ENCODE results near the gene COLEC12. TPM values are rescaled to one million over a fixed set of nuclear protein-coding genes. Genes with fewer than 3 reads are reported as not detected.

The COLEC12 gene
- total RNA-seq, 3 donors from 2014 or later (not counting 1 experiment from before 2014, with no cell fraction given) = not detected

DNA sequence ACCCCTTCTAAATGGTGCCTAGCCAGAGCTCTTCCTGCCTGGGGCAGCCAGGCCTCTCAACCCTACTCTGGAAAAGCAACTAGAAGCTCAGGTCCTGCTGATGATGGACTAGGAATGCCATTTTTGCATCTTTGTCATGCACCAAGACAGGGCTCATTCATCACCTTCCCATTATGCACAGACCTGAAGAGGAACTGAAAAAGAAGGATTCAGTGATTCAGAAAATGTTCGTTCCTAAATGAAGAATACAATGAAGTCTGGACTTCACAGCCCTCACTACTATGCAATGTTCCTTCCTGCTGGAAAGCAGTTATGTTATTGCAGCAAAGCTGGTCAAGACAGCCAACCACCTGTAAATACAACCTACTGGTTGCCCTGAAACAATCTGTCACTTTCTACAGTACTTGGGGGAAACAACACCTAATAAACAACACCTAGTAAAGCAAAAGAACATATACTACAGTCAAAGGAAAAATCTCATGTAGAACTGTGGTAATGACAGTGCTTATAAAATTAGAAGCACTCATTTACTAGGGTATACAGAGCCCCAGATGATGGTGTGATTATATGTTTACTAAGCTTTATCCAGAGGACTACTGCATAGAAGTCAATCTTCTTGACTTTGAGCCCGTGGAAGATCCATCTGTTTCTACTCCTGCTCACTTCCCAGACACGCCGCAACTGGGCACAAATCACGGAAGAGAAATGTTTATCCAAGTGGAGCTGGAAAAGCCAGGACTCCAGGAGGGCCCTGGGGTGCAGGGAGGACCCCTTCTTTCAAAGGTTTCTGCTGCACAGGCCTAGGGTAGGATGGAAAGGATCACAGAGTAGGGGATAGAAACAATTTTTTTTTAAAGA is 129.5 kb downstream of the COLEC12 start:
- H3K4me3 Mint-ChIP-seq = no peak overlapping the region
- Histone ChIP-seq H3K4me1 (ENCODE audit: control insufficient read depth, insufficient read depth, low read length) (no peaks in the 10 kb centered on the region), H3K27me3 (ENCODE audit: control insufficient read depth, insufficient read depth, low read length) (no peaks in the 10 kb centered on the region), H3K4me3 (ENCODE audit: low read length) (no peak overlapping the region), H3K9me3 (ENCODE audit: control insufficient read depth, insufficient read depth, low read length) (no peaks in the 10 kb centered on the region), H3K27ac (ENCODE audit: low read length) (no peak overlapping the region), H3K36me3 (ENCODE audit: control insufficient read depth, insufficient read depth, low read length) (no peaks in the 10 kb centered on the region)
- peaks cover 0 to 8% of the 10 kb centered on the region in 2 donors for H3K27me3 Mint-ChIP-seq (ENCODE audit: low read depth in 2 of 2)
- intact Hi-C loops (cut with micrococcal nuclease) = no loop called here
- no peaks in the 10 kb centered on the region for H3K4me1 Mint-ChIP-seq
- DNase-seq (no peak), ATAC-seq (no peak)
- no peaks in the 10 kb centered on the region for H3K9me3 Mint-ChIP-seq
- no peaks in the 10 kb centered on the region for H3K36me3 Mint-ChIP-seq
- WGBS (ENCODE audit: insufficient coverage) = 78% methylated on average over 5 of the region's 5 CpGs
- TF ChIP-seq, protein P1, sequence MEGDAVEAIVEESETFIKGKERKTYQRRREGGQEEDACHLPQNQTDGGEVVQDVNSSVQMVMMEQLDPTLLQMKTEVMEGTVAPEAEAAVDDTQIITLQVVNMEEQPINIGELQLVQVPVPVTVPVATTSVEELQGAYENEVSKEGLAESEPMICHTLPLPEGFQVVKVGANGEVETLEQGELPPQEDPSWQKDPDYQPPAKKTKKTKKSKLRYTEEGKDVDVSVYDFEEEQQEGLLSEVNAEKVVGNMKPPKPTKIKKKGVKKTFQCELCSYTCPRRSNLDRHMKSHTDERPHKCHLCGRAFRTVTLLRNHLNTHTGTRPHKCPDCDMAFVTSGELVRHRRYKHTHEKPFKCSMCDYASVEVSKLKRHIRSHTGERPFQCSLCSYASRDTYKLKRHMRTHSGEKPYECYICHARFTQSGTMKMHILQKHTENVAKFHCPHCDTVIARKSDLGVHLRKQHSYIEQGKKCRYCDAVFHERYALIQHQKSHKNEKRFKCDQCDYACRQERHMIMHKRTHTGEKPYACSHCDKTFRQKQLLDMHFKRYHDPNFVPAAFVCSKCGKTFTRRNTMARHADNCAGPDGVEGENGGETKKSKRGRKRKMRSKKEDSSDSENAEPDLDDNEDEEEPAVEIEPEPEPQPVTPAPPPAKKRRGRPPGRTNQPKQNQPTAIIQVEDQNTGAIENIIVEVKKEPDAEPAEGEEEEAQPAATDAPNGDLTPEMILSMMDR (IDR thresholded peaks at IDR 0.05) = no peak
- no peak overlapping the region for H3K27ac Mint-ChIP-seq

DNA sequence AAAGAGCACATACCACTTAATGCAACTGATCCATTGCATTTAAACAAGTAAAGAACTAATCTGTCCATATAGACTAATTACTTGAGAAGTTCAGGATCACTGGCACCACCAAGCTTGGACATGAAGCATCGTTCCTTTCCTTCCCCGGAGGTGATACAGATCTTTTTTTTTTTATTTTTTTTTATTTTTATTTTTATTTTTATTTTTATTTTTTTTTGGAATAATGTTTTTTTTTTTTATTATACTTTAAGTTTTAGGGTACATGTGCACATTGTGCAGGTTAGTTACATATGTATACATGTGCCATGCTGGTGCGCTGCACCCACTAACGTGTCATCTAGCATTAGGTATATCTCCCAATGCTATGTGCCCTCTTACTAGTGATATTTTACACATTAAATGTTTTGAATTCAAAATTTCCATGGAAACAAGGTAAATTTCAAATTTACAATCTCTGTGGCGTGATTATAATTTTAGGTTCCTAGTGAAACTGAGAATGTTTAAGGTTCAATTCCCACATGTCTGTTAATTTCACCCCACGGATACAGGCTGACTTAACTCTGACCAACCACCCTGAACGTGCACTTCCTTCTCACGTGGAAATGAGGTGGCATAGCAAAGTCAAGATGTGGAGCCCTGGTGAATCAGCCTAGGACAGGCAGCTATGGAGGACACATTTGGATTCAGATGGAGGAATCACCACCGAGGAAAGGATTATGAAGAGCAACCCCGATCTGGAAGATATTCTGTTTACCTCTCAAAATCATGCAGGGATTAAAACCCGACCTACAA is 131.1 kb downstream of the COLEC12 start:
- Histone ChIP-seq H3K36me3 (ENCODE audit: control insufficient read depth, insufficient read depth, low read length) (no peaks in the 10 kb centered on the region), H3K27me3 (ENCODE audit: control insufficient read depth, insufficient read depth, low read length) (no peaks in the 10 kb centered on the region), H3K4me1 (ENCODE audit: control insufficient read depth, insufficient read depth, low read length) (no peaks in the 10 kb centered on the region), H3K9me3 (ENCODE audit: control insufficient read depth, insufficient read depth, low read length) (no peaks in the 10 kb centered on the region), H3K27ac (ENCODE audit: low read length) (no peak overlapping the region), H3K4me3 (ENCODE audit: low read length) (no peak overlapping the region)
- TF ChIP-seq, protein P1 (IDR thresholded peaks at IDR 0.05) = no peak
- Mint-ChIP-seq H3K4me1 (no peaks in the 10 kb centered on the region), H3K36me3 (no peaks in the 10 kb centered on the region), H3K4me3 (no peak overlapping the region), H3K27me3 (ENCODE audit: low read depth in 2 of 2) (peaks cover 0 to 18% of the 10 kb centered on the region in 2 donors), H3K27ac (no peak overlapping the region), H3K9me3 (no peaks in the 10 kb centered on the region)
- intact Hi-C loops (cut with micrococcal nuclease) = no loop called here
- ATAC-seq (no peak), DNase-seq (no peak)
- 65% methylated on average over 6 of the region's 11 CpGs for WGBS (ENCODE audit: insufficient coverage)

- no peak overlapping the region for H3K27ac Mint-ChIP-seq
- no peak overlapping the region for H3K4me3 Mint-ChIP-seq
- TF ChIP-seq, protein P1 (IDR thresholded peaks at IDR 0.05) = no peak
- no peaks in the 10 kb centered on the region for H3K9me3 Mint-ChIP-seq
- intact Hi-C loops (cut with micrococcal nuclease) = no loop called here
- WGBS (ENCODE audit: insufficient coverage) = 90% methylated on average over 7 of the region's 9 CpGs
- Histone ChIP-seq H3K4me3 (ENCODE audit: low read length) (no peak overlapping the region), H3K9me3 (ENCODE audit: control insufficient read depth, insufficient read depth, low read length) (no peaks in the 10 kb centered on the region), H3K36me3 (ENCODE audit: control insufficient read depth, insufficient read depth, low read length) (no peaks in the 10 kb centered on the region), H3K4me1 (ENCODE audit: control insufficient read depth, insufficient read depth, low read length) (no peaks in the 10 kb centered on the region), H3K27ac (ENCODE audit: low read length) (no peak overlapping the region), H3K27me3 (ENCODE audit: control insufficient read depth, insufficient read depth, low read length) (no peaks in the 10 kb centered on the region)
- no peaks in the 10 kb centered on the region for H3K4me1 Mint-ChIP-seq
- H3K27me3 Mint-ChIP-seq (ENCODE audit: low read depth in 2 of 2) = peaks cover 0 to 22% of the 10 kb centered on the region in 2 donors
- H3K36me3 Mint-ChIP-seq = no peaks in the 10 kb centered on the region
- DNase-seq (no peak), ATAC-seq (no peak)
Measured at GRCh38 chr18:366466-367061, 133.9 kb downstream of the COLEC12 start.
